RWPE2 (cell line): ENCODE results near the gene USP7.
"Not testable (repeated sequence)": the region's sequence is repeated elsewhere in the genome, so short reads cannot be mapped to it uniquely, and the experiment has no call there.

ENCODE experiments used
- ATAC-seq: fragments of 200-7000 bp; cut with Tn5 transposase; 3 replicates; pipeline ENCODE4 v1.9.1; 2021; ENCODE audit warnings: low read depth
- DNase-seq: peaks from one replicate; pipeline ENCODE4 v3.0.0-alpha.2; 2020; ENCODE audit warnings: low spot score
- H3K27ac ChIP-seq: fragments of 450-650 bp; 2 replicates; pipeline ENCODE4 v1.5.1; 2017; ENCODE audit warnings: mild to moderate bottlenecking; ENCODE audit not compliant: poor library complexity, severe bottlenecking
- H3K27me3 ChIP-seq: fragments of 250-450 bp; sonication (Bioruptor Pico); 2 replicates; pipeline ENCODE4 v1.5.1; 2021; ENCODE audit warnings: mild to moderate bottlenecking, moderate library complexity; ENCODE audit not compliant: insufficient read depth, poor library complexity, severe bottlenecking
- H3K36me3 ChIP-seq: fragments of 250-450 bp; sonication (Bioruptor Pico); 2 replicates; pipeline ENCODE4 v1.5.1; 2020; ENCODE audit warnings: low read depth, mild to moderate bottlenecking, moderate library complexity
- H3K4me1 ChIP-seq: fragments of 250-450 bp; sonication (Bioruptor Pico); 2 replicates; pipeline ENCODE4 v1.5.1; 2021; ENCODE audit warnings: mild to moderate bottlenecking, moderate library complexity; ENCODE audit not compliant: insufficient read depth, poor library complexity, severe bottlenecking
- H3K4me3 ChIP-seq: fragments of 250-450 bp; sonication (Bioruptor Pico); 2 replicates; pipeline ENCODE4 v1.5.1; 2021; ENCODE audit warnings: mild to moderate bottlenecking, moderate library complexity; ENCODE audit not compliant: severe bottlenecking
- H3K9me3 ChIP-seq: fragments of 250-450 bp; sonication (Bioruptor Pico); 2 replicates; pipeline ENCODE4 v1.5.1; 2021; ENCODE audit warnings: mild to moderate bottlenecking, moderate library complexity; ENCODE audit not compliant: severe bottlenecking
- CTCF ChIP-seq: fragments of 450-650 bp; IDR thresholded peaks from one replicate; pipeline ENCODE4 v1.5.1; 2017; ENCODE audit warnings: mild to moderate bottlenecking, moderate library complexity; ENCODE audit not compliant: poor library complexity, severe bottlenecking

USP7 gene

GRCh38 chr16:8975039-8975438, 11.3 kb upstream of the USP7 start:
- H3K4me3 ChIP-seq, result no peak overlapping the region
- no peak overlapping the region for H3K27ac ChIP-seq
- H3K4me1 ChIP-seq, result no peaks in the 10 kb centered on the region
- H3K27me3 ChIP-seq, result no peaks in the 10 kb centered on the region
- H3K36me3 ChIP-seq, result no peaks in the 10 kb centered on the region
- no peak for TF ChIP-seq CTCF
- H3K9me3 ChIP-seq, result no peaks in the 10 kb centered on the region
- DNase-seq (no peak), ATAC-seq (no peak)

GRCh38 chr16:8972843-8973586, 9.3 kb upstream of the USP7 start:
- Histone ChIP-seq H3K27ac (no peak overlapping the region), H3K4me3 (no peak overlapping the region), H3K36me3 (no peaks in the 10 kb centered on the region), H3K4me1 (no peaks in the 10 kb centered on the region), H3K27me3 (no peaks in the 10 kb centered on the region), H3K9me3 (no peaks in the 10 kb centered on the region)
- DNase-seq (no peak), ATAC-seq (no peak)
- no peak for TF ChIP-seq CTCF

GRCh38 chr16:8971416-8971815, 7.7 kb upstream of the USP7 start:
- no peaks in the 10 kb centered on the region for H3K4me1 ChIP-seq
- H3K27ac ChIP-seq, result no peak overlapping the region
- TF ChIP-seq CTCF, result no peak
- no peak for ATAC-seq
- no peaks in the 10 kb centered on the region for H3K27me3 ChIP-seq
- no peak overlapping the region for H3K4me3 ChIP-seq
- H3K9me3 ChIP-seq, result no peaks in the 10 kb centered on the region
- no peaks in the 10 kb centered on the region for H3K36me3 ChIP-seq
- DNase-seq, result no peak

- not testable (repeated sequence) for H3K27ac ChIP-seq, H3K36me3 ChIP-seq, H3K9me3 ChIP-seq, H3K4me3 ChIP-seq, H3K4me1 ChIP-seq, DNase-seq, ATAC-seq, H3K27me3 ChIP-seq
Observed at GRCh38 chr16:8969202-8969897, 5.6 kb upstream of the USP7 start.

GRCh38 chr16:8968054-8968453, 4.3 kb upstream of the USP7 start:
- not testable (repeated sequence) for H3K9me3 ChIP-seq, H3K4me3 ChIP-seq, DNase-seq, H3K4me1 ChIP-seq, H3K27me3 ChIP-seq, H3K36me3 ChIP-seq, ATAC-seq, H3K27ac ChIP-seq
